PFSK-1 (cell line): ENCODE data around the gene DNM1L.

Source experiments
- FOXP2 ChIP-seq: optimal IDR thresholded peaks from 2 replicates; pipeline ENCODE3; 2011; ENCODE audit warnings: borderline replicate concordance, control low read depth, inconsistent platforms; ENCODE audit not compliant: insufficient read depth; ENCODE audit errors: extremely low read length, extremely low read depth
- POLR2AphosphoS5 ChIP-seq: IDR thresholded peaks from 2 replicates; pipeline ENCODE4 v1.6.1; 2012; ENCODE audit warnings: low read depth, mild to moderate bottlenecking, control low read depth, low read length, moderate library complexity
- SIN3A ChIP-seq: IDR thresholded peaks from 2 replicates; pipeline ENCODE4 v1.6.1; 2012; ENCODE audit warnings: mild to moderate bottlenecking, low read length, moderate library complexity, borderline replicate concordance; ENCODE audit not compliant: insufficient read depth
- TAF1 ChIP-seq: IDR thresholded peaks from 2 replicates; pipeline ENCODE4 v1.6.1; 2012; ENCODE audit warnings: low read length, control low read depth, borderline replicate concordance; ENCODE audit not compliant: insufficient read depth
- TF ChIP-seq, protein P1 (sequence below), 2 experiments: IDR thresholded peaks; 2 replicates each; pipeline versions ENCODE4 v1.6.1 to v1.8.0; 2011 to 2012; ENCODE audit warnings: low read depth in 2 of 2, low read length in 2 of 2, control low read depth in 1 of 2, inconsistent platforms in 1 of 2, mild to moderate bottlenecking in 1 of 2, moderate library complexity in 1 of 2; ENCODE audit not compliant: insufficient read depth in 1 of 2

The DNM1L gene

DNA sequence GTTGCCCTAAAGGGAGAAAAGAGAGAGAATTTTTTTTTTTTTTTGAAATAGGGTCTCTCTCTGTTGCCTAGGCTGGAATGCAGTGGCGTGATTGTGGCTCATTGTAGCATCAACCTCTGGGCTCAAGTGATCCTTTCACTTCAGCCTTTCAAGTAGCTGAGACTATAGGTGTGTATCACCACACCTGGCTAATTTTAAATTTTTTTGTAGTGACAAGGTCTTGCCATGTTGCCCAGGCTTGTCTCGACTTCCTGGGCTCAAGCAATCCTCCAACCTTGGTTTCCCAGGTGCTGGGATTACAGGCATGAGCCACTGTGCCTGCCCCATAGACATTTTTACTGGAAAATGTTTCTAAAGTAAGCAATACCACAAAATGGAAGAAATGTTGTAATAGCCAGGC lies 39.8 kb downstream of the DNM1L start:
- TF ChIP-seq FOXP2 (no peak), SIN3A (no peak), POLR2AphosphoS5 (no peak), TAF1 (no peak)
- TF ChIP-seq, protein P1, sequence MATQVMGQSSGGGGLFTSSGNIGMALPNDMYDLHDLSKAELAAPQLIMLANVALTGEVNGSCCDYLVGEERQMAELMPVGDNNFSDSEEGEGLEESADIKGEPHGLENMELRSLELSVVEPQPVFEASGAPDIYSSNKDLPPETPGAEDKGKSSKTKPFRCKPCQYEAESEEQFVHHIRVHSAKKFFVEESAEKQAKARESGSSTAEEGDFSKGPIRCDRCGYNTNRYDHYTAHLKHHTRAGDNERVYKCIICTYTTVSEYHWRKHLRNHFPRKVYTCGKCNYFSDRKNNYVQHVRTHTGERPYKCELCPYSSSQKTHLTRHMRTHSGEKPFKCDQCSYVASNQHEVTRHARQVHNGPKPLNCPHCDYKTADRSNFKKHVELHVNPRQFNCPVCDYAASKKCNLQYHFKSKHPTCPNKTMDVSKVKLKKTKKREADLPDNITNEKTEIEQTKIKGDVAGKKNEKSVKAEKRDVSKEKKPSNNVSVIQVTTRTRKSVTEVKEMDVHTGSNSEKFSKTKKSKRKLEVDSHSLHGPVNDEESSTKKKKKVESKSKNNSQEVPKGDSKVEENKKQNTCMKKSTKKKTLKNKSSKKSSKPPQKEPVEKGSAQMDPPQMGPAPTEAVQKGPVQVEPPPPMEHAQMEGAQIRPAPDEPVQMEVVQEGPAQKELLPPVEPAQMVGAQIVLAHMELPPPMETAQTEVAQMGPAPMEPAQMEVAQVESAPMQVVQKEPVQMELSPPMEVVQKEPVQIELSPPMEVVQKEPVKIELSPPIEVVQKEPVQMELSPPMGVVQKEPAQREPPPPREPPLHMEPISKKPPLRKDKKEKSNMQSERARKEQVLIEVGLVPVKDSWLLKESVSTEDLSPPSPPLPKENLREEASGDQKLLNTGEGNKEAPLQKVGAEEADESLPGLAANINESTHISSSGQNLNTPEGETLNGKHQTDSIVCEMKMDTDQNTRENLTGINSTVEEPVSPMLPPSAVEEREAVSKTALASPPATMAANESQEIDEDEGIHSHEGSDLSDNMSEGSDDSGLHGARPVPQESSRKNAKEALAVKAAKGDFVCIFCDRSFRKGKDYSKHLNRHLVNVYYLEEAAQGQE (IDR thresholded peaks at IDR 0.05; ENCODE audit: insufficient read depth in 1 of 2, low read depth in 2 of 2, low read length in 2 of 2) = no peak

DNA sequence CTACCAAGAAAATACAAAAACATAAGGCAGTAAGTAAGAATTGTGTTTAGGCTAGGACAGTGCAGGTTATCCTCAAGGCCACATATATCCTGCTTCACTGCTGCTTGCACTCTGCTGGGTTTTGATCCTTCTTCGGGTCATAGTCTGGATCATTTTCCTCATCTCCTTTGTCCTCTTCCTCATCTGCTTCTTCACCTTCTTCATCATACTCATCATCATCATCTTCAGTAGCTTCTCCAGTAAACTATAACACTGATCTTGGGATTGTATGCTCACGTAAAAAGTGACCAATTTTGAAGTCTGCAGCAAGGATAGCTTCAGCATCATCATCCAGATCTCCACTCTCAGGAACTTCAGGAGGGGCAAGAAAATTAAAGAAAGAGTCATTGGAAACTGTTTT lies 47.2 kb downstream of the DNM1L start:
- TF ChIP-seq FOXP2 (no peak), SIN3A (no peak), TAF1 (no peak), POLR2AphosphoS5 (no peak)
- TF ChIP-seq, protein P1 (IDR thresholded peaks at IDR 0.05; ENCODE audit: insufficient read depth in 1 of 2, low read depth in 2 of 2, low read length in 2 of 2) = no peak

DNA sequence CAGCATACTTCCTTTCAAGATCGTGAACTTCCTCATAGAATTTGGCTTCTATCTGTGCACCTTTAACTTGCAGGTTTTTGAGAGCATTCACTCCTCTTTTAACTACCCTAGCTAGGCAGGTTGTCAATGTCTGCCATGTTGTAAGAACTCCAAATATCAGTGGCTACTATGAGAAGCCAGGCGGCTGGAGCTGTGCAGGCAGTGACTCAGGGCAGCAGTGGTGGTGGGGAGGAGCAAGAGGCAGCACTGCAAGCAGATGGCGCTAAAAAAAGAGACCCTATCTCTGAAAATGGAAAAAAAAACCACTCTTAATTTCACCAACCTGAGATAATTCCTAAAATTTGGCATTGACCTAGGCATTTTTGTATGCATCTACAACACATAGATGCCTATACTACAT lies 48.1 kb downstream of the DNM1L start:
- TF ChIP-seq POLR2AphosphoS5 (no peak), SIN3A (no peak), TAF1 (no peak), FOXP2 (no peak)
- TF ChIP-seq, protein P1 (IDR thresholded peaks at IDR 0.05; ENCODE audit: insufficient read depth in 1 of 2, low read depth in 2 of 2, low read length in 2 of 2) = no peak

DNA sequence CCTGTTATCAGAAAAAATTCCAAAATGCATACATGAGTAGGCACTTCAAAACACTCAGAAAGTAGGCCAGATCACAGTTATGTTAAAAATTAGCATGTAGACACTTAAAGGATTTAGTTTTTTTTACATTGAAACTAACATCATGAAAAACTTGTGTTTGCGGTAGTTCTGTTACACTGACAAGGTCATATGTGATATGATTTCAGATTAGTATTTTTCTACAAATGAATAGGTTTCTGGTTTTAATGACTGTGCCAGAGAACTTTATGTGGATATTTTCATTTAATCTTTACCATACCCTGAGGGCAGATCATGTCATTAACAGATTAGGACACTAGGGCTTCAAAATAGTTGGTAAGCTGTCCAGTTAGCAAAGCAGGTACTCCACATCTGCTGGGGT lies 55.9 kb downstream of the DNM1L start:
- TF ChIP-seq SIN3A = no peak
- no peak for TF ChIP-seq FOXP2
- no peak for TF ChIP-seq POLR2AphosphoS5
- no peak for TF ChIP-seq TAF1
- TF ChIP-seq, protein P1 (IDR thresholded peaks at IDR 0.05; ENCODE audit: insufficient read depth in 1 of 2, low read depth in 2 of 2, low read length in 2 of 2) = no peak

DNA sequence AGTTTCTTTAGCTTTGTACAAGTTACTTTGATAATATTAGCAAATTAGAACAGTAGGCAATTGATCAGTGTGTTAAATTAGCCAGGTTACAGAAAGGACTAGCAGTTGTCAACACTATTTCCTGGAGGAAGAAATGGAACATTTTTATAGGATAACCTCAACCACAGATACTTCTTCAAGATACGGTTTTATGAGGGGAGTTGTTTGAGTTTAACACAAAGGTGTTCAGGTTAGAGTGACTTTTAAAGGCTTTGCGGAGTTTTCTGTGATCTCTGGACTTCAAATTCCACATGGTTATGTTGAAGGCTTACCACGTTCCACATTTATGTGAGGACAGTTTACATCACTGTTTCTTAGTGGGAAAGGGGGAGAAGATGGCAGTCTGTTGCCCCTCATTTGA lies 57.3 kb downstream of the DNM1L start:
- no peak for TF ChIP-seq TAF1
- TF ChIP-seq, protein P1 (IDR thresholded peaks at IDR 0.05; ENCODE audit: insufficient read depth in 1 of 2, low read depth in 2 of 2, low read length in 2 of 2) = no peak
- no peak for TF ChIP-seq POLR2AphosphoS5
- TF ChIP-seq SIN3A = no peak
- TF ChIP-seq FOXP2 = no peak
